NCI-H187 treated with DMSO at 0.1 percent for 48 hours (cell line): ENCODE data around the gene KCNQ5.
"Not testable (repeated sequence)": the region's sequence is repeated elsewhere in the genome, so short reads cannot be mapped to it uniquely, and the experiment has no call there.

Experiments used
- DNase-seq: peaks from one replicate; lab custom pipeline; 2025; lab: John Stamatoyannopoulos, UW

The KCNQ5 gene

GRCh38 chr6:72844614-72845013 is 222.8 kb downstream of the KCNQ5 start:
- no peak for DNase-seq

GRCh38 chr6:72849346-72849745 is 227.5 kb downstream of the KCNQ5 start:
- DNase-seq: no peak

- DNase-seq: no peak
Observed at GRCh38 chr6:72850040-72850439, 228.2 kb downstream of the KCNQ5 start.

- peak; percentile 17 for DNase-seq
Observed at GRCh38 chr6:72850469-72850868, 228.6 kb downstream of the KCNQ5 start.

DNA sequence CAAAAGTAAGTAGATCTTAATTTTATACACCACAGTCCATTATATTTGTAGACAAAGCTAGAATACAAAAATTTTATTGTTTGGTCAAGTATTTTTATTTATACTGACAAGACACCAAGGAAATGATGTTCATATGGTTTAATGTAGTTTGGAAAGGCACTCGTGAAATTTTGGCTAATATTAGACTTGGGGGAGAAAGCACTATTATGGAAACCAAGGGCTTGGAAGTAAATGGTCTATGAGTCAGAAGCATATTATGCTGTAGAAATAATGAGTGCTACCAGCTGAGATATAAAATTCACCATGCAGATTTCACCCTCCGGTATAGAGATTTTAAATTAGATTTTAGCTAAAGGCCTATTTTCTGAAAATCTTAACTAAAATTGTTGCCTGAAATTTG is 233.6 kb downstream of the KCNQ5 start:
- DNase-seq: no peak

DNA sequence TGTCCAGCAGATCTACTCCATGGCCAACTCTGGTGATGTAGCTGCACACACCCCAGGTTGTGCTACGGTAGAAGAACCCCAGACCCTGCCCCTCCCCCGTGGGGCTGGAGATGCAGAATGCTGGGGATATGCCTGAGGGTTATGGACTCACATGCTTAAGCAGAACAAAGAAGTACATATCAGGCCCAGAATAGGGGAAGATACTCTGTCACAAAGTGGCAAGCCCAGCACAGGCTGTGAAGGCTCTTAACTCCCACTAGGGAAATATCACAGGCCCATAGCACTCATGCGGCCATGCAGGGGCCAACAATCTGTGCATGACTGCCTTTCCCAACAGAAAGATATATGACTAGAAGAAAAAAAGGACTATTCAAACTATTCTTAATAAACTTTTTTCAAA is 234.9 kb downstream of the KCNQ5 start:
- DNase-seq: no peak

- no peak for DNase-seq
Observed at GRCh38 chr6:72857791-72858585, 236.1 kb downstream of the KCNQ5 start.

GRCh38 chr6:72861059-72861458 is 239.2 kb downstream of the KCNQ5 start:
- no peak for DNase-seq

GRCh38 chr6:72861935-72862432 is 240.1 kb downstream of the KCNQ5 start:
- DNase-seq: no peak

DNA sequence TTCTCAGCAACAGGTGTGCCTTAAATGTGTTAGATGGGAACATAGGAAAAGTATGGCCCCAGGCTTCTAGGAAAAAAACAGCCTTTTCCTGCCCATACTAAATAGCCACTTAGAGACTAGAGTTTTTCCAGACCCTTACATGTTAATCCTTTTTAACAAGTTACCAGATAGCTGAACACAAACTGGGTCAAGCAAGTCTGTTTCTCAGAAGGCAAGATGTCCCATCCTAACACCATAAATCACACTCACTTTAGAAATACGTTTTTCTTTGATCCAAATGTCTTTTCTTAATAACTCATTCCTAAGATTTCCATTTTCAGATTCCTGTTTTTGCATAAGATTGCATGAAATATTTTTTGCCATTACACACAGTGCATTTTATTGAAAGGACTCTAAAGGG is 241.3 kb downstream of the KCNQ5 start:
- DNase-seq: no peak

DNA sequence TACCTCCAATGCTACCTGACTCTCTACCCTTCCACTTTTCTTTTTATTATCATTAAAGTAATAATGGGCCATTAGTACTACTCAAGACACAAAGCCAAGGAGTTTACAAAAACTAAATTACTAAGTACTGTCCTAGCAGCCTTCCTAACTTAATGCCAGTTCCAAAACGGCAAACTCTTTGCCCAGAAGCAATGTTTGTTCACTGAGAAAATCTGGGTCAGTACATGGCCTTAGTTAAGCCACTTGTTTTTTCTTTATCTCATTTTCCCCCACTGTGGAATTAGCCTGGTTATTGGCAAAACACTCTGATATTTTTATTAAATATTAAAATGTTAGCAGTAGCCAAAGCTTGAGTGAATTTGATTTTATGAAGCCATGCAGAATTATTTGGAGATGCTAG is 242.4 kb downstream of the KCNQ5 start:
- no peak for DNase-seq

- no peak for DNase-seq
Observed at GRCh38 chr6:72864799-72865198, 242.9 kb downstream of the KCNQ5 start.

DNA sequence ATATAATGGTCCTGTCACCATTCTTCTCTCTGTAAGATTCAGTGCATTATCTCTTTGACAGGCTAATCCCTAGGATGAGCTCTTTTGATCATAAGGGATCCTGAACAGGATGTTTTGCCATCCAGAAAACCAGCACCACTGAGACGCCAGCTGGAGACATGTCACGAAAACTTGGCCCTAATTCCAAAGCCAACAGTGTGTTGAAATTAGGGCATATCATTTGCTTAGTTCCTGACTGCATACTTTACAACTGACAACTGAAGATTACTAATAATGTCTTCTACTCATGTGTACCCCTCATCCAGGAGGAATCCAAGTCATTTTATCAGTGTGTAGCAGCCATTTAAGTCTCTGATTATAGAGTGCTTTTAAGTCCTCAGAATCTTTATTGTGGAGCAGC is 243.6 kb downstream of the KCNQ5 start:
- DNase-seq: no peak

GRCh38 chr6:72869621-72870020 is 247.8 kb downstream of the KCNQ5 start:
- no peak for DNase-seq

GRCh38 chr6:72873433-72873832 is 251.6 kb downstream of the KCNQ5 start:
- no peak for DNase-seq

DNA sequence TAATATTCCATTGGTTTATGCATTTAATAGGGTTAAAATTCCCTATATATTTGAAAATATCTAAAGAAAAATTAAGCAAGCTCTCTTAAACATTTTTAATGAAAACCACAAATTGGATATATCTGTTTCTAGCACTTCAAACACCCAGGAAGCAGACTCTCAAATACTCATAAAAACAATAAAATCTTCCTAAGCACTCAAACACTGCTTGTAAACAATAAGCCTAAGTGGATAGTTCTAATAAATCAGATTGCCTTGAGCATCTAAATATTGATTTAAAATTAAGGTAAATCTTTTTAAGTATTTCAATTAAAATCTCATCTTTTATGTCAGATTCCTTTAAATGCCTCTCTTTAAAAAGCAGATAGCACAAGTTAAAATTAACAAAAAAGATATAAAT is 254.4 kb downstream of the KCNQ5 start:
- no peak for DNase-seq

DNA sequence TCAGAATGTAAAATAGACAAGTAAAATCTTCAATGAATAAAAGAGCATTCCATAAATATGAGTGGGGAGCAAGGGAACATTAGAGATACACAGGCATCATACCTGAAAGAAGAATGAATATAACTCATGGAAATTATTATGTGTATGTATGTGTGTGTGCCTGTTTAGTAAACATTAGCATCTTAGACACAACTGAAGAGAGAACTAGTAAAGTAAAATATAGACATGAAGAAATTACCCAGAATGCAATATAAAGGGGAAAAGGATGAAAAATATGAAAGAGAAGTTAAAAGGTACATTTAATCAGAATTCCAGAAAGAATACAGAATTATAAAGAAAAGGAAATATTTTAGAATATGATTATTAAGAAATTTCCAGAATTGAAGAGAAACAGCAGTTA is 264.3 kb downstream of the KCNQ5 start:
- DNase-seq: no peak

DNA sequence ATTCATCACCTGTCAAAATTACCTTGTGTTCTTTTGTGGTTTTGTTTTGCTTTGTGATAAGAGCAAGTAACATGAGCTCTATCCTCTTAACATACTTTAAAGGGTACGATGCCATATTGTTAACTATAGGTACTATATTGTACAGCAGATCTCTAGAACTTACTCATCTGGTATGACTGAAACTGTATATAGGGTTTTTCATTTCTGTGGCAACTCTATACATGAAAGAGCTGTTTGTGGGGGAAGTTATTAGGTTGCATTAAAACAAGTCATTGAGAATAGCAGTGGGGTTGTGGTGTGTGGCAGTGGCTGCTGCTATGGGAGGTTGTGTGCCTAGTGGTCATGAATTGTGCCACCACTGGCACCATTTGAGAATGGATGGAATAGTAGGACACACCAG is 268.4 kb downstream of the KCNQ5 start:
- DNase-seq: no peak

DNA sequence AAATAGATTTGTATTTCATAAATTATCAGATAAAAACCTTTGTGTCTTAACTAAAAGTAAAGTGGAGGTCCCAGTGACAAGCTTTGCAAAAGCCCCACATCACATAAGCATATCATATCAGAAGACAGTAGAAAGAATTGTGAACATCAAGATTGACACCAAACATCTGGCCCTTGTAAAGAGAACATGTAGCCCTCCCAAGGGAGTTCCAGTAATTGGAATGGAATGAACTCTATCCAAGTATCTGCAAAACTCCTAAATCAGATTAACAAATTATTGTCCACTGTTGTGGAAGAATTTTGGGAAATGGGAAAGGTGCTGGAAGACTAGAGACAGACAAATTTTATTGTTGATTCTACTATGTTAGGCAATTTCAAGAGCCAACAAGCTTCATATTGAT is 268.8 kb downstream of the KCNQ5 start:
- no peak for DNase-seq

DNA sequence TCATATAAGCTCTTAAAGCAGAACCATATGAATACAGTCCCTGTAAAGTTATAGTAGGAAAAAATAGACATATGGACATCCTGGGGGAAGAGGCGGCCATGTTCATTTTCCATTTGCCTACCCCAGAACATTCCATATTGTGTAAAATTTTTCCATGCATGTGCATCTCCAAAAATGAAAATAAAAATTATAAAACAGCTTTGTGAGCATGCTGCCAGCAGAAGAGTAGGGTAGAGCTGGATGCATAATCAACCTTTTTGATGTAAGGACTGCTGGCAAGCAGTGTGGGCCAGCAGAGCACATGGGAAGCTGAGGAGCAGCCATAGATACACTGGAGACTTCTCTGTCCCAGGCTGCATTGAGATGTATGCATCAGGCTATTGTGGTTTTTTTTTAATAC is 271.0 kb downstream of the KCNQ5 start:
- DNase-seq: no peak

DNA sequence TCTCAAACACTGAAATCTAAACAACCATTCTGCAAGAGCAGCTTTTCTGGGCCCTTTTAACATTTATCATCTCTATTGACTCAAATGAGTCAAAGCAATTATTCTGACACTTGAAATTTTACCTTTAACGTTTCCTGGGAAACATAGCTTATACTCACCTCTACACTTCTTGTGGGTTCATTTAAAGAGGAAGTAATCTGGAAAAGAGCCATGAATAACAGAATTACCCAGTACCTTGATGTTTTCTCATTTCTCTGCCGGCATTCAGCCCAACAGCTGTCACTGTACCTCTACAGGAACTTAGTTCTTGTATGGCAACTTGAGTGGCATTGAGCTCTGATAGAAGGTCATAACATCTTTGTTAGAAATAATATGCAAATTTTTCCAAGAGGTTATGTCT is 272.2 kb downstream of the KCNQ5 start:
- peak; percentile 9 for DNase-seq

DNA sequence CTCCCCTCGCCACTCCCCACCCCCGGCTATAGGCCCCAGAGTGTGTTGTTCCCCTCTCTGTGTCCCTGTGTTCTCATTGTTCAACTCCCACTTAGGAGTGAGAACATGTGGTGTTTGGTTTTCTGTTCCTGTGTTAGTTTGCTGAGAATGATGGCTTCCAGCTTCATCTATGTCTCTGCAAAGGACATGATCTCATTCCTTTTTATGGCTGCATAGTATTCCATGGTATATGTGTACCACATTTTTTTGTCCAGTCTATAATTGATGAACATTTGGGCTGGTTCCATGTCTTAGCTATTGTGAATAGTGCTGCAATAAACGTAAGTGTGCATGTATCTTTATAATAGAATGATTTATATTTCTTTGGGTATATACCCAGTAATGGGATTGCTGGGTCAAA is 276.4 kb downstream of the KCNQ5 start:
- not testable (repeated sequence) for DNase-seq

- no peak for DNase-seq
Observed at GRCh38 chr6:72905705-72906478, 284.0 kb downstream of the KCNQ5 start.
